ENCODE results near the gene SLC38A2.

Gene SLC38A2

DNA sequence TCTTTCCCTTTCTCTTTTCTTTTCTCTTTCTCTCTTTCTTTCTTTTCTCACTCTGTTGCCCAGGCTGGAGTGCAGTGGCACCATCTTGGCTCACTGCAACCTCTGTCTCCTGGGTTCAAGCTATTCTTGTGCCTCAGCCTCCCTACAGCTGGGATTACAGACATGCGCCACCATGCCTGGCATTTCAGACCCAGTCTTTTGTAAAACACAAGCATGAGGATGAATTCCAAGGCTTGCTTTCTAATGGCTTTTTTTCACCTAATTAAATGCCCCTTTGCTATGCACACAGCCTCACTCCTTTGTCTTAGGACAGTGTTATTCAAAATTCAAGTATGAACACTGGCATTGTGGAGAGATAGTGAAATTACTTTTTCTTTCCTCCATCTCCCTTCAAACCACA is 6.0 kb upstream of the SLC38A2 start:
- TF ChIP-seq, protein P1, sequence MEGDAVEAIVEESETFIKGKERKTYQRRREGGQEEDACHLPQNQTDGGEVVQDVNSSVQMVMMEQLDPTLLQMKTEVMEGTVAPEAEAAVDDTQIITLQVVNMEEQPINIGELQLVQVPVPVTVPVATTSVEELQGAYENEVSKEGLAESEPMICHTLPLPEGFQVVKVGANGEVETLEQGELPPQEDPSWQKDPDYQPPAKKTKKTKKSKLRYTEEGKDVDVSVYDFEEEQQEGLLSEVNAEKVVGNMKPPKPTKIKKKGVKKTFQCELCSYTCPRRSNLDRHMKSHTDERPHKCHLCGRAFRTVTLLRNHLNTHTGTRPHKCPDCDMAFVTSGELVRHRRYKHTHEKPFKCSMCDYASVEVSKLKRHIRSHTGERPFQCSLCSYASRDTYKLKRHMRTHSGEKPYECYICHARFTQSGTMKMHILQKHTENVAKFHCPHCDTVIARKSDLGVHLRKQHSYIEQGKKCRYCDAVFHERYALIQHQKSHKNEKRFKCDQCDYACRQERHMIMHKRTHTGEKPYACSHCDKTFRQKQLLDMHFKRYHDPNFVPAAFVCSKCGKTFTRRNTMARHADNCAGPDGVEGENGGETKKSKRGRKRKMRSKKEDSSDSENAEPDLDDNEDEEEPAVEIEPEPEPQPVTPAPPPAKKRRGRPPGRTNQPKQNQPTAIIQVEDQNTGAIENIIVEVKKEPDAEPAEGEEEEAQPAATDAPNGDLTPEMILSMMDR (IDR thresholded peaks at IDR 0.05; ENCODE audit: low read depth, low read length, missing control alignments): no peak
- DNase-seq (ENCODE audit: extremely low read depth, low read depth): no peak
- H3K4me3 ChIP-seq (replicated peaks; ENCODE audit: low read depth, low read length): no peak overlapping the region

DNA sequence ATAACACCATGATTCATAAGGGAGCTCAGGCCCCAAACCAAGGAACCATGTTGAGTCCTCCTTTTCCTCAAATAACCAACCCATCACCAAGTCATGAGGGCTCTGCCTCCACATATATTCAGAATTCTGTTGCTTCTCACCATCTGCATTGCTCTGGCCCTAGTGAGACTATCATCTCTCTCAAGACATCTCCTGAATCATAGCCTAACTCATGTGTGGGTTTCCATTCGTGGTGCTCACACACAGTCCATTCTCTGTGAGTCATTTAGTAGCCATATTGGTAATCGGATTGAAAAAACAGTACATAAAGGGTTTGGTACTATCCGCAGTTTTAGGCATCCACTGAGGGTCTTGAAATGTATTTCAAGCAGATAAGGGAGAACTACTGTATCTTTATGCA is 5.1 kb upstream of the SLC38A2 start:
- no peak for DNase-seq (ENCODE audit: extremely low read depth, low read depth)
- TF ChIP-seq, protein P1 (IDR thresholded peaks at IDR 0.05; ENCODE audit: low read depth, low read length, missing control alignments): no peak
- H3K4me3 ChIP-seq (replicated peaks; ENCODE audit: low read depth, low read length): no peak overlapping the region

DNA sequence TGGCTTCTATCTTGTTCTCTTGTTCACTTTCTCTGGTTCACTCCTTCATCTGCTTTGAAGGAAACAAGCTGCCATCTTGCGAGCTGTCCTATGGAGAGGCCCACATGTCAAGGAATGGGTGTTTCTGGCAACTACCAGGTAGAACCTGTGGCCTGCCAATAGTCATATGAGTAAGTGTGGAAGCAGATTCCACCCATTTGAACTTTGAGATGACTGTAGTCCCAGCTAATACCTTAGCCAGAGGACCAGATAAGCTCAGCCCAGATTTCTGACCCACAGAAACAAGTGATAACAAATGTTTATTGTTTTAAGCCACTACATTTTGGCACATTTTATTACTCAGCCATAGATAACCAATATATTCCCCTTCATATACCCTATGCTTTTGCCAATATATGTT is 4.0 kb upstream of the SLC38A2 start:
- TF ChIP-seq, protein P1 (IDR thresholded peaks at IDR 0.05; ENCODE audit: low read depth, low read length, missing control alignments): no peak
- no peak overlapping the region for H3K4me3 ChIP-seq (replicated peaks; ENCODE audit: low read depth, low read length)
- no peak for DNase-seq (ENCODE audit: extremely low read depth, low read depth)

GRCh38 chr12:46374711-46375110 is 2.1 kb upstream of the SLC38A2 start:
- TF ChIP-seq, protein P1 (IDR thresholded peaks at IDR 0.05; ENCODE audit: low read depth, low read length, missing control alignments): no peak
- DNase-seq (ENCODE audit: extremely low read depth, low read depth): no peak
- H3K4me3 ChIP-seq (replicated peaks; ENCODE audit: low read depth, low read length): no peak overlapping the region

DNA sequence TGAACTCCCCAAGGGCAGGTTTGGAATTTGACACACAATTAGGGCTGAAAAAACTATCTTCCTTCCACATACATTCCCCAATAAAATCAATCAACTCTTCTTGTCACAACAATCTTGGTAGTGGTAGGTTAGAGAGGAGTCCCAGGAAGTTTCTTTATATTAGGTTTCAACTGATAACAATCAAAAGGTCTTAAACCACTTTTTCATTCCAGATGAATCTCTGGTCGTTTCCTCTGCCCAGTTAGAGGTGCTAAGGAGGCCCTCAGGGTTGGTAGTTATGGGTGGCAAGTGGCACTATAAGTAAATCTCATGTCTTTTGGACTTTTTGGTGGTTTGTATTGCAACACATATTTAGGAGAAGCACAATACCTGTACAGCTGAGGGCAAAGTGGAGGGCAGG is 1.7 kb upstream of the SLC38A2 start:
- H3K4me3 ChIP-seq (replicated peaks; ENCODE audit: low read depth, low read length): no peak overlapping the region
- DNase-seq (ENCODE audit: extremely low read depth, low read depth): no peak
- TF ChIP-seq, protein P1 (IDR thresholded peaks at IDR 0.05; ENCODE audit: low read depth, low read length, missing control alignments): no peak

GRCh38 chr12:46373301-46374296 is 1.0 kb upstream of the SLC38A2 start:
- H3K4me3 ChIP-seq (replicated peaks; ENCODE audit: low read depth, low read length): peak overlapping the region; percentile 73
- DNase-seq (ENCODE audit: extremely low read depth, low read depth): no peak
- TF ChIP-seq, protein P1 (IDR thresholded peaks at IDR 0.05; ENCODE audit: low read depth, low read length, missing control alignments): no peak

Measured in HFF-Myc (cell line).